DMS79 (cell line): ENCODE measurements around the gene TERB1.
"Not testable (repeated sequence)": the region's sequence is repeated elsewhere in the genome, so short reads cannot be mapped to it uniquely, and the experiment has no call there.

Source experiments
- DNase-seq: peaks from one replicate; lab custom pipeline; 2025; lab: John Stamatoyannopoulos, UW

TERB1 gene

GRCh38 chr16:66830422-66831404 lies 29.3 kb upstream of the TERB1 start, which contains the start of gene NAE1:
TSS of gene NAE1 (minus strand) at chr16:66830976. CDS start at chr16:66830899, 77 bp downstream.
- DNase-seq = peak; percentile 11

GRCh38 chr16:66824006-66824405 lies 22.6 kb upstream of the TERB1 start:
- no peak for DNase-seq

- DNase-seq = no peak
Measured at GRCh38 chr16:66814734-66815133, 13.3 kb upstream of the TERB1 start.

GRCh38 chr16:66811043-66811442 lies 9.7 kb upstream of the TERB1 start:
- no peak for DNase-seq

GRCh38 chr16:66810391-66810790 lies 9.0 kb upstream of the TERB1 start:
- DNase-seq = no peak

GRCh38 chr16:66809765-66810164 lies 8.4 kb upstream of the TERB1 start:
- DNase-seq = no peak

GRCh38 chr16:66802159-66802558 lies 775 bp upstream of the TERB1 start:
- no peak for DNase-seq

DNA sequence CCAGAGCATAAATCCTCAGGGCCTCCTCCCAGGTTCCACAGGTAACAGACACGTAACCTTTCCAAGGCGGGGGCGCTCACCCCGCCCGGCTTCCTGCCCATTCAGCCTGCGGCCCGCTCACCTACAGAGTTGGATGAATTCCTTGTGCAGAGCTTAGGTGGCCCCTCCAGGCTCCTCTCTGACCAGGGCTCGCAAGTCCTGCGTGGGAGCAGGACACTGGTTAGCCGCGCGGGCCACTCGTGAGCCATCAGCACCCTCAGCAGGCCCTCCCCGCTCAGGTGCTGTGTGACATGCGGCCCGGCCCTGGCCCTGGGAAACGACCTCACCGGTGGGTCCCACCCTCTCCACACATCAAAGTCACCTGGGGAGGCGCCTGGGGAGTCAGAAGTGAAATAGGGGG lies 528 bp downstream of the TERB1 start:
- DNase-seq = no peak

DNA sequence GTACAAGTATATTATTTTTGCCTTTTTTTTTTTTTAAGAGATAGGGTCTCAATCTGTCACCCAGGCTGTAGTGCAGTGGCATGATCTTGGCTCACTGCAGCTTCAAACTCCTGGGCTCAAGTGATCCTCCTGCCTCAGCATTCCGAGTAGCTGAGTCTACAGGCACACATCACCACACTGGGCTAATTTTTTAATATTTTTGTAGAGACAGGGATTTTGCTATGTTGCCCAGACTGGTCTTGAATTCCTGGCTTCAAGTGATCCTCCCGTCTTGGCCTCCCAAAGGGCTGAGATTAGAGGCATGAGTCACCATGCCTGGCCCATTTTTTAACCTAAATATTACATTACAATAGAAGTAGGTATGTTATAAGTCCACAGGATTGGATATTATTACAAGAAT lies 3.2 kb downstream of the TERB1 start:
- no peak for DNase-seq

DNA sequence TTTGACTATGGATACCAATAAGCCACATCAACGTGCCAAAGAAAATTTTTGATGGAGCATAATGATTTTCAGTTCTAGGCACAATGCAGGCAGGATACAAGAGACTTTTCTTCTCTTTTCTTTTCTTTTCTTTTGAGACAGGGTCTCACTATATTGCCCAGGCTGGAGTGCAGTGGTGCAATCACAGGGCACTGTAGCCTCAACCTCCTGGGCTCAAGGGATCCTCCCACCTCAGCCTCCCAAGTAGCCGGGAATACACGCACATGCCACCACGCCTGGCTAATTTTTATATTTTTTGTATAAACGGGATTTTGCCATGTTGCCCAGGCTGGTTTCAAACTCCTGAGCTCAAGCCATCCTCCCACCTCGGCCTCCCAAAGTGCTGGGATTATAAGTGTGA lies 7.4 kb downstream of the TERB1 start:
- not testable (repeated sequence) for DNase-seq

- no peak for DNase-seq
Measured at GRCh38 chr16:66790130-66790733, 11.2 kb downstream of the TERB1 start.

- DNase-seq = no peak
Measured at GRCh38 chr16:66787427-66787826, 14.0 kb downstream of the TERB1 start.

- DNase-seq = no peak
Measured at GRCh38 chr16:66786551-66786950, 14.8 kb downstream of the TERB1 start.

DNA sequence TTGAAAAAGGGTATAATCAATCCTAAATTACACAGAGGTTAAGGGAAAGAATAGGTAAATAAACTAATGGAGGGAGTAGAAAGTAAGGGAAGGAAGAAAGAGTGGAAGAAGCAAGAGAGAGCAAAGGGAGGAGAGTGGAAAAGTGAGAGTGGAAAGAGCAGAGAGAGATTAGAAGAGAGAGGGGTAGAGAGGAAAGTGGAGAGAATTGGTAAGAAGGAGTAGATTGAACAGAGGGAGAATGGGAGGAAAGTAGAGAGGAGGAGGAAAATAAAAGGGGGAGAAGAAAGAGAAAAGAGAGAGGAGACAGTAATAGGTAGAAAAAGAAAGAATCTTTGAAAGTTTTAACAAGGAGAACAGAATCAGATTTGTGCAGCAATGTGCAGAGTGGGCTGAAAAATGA lies 24.9 kb downstream of the TERB1 start:
- no peak for DNase-seq

DNA sequence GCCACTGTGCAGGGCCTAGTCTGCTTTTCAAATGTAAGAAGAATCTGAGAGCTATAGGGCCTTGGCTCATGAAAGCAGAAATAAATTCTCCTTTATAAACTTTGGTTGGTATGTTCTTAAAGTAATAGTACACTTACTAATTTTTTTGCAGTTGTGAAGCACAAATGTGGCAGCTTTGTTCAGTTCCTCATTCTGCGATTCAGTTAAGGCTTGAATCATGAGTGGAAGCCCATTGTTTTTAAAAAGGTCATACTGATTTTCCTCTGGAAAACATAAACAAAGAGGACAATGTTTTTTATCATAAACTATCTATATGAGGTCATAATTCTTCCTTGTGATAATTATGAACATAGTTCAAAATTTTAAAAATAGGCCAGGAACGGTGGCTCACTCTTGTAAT lies 26.4 kb downstream of the TERB1 start:
- DNase-seq = no peak

DNA sequence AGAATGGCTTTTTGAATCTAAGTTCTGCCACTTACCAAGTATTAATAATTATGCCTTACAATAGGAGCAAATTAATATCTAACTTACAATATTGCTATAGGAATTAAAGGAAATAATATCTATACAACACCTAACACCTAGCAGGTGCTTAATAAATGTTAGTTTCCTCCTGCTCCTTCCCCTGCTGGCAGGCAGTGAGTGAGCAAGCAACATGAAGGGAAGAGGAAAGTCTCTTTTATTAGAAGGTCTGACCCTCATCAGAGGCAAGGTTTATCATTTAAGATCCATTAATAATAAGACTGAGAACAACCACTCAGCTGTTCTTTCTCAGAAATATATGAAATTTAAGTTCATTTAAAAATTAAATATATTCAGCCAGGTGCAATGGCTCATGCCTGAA lies 43.3 kb downstream of the TERB1 start:
- no peak for DNase-seq

- DNase-seq = no peak
Measured at GRCh38 chr16:66754819-66755218, 46.6 kb downstream of the TERB1 start.

DNA sequence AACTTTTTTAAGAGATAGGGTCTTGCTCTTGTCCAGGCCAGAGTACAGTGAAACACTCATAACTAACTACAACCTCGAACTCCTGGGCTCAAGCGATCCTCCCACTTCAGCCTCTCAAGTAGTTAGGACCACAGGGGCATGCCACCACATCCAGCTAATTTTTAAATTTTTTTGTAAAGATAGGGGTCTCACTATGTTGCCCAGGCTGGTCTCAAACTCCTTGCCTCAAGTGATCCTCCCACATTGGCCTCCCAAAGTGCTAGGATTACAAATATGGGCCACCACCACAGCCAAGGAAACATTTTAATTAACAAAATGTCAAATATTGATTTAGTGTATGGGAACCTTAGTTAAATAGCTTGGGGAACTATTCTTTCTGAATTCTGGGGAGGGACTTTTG lies 47.2 kb downstream of the TERB1 start:
- DNase-seq = no peak

GRCh38 chr16:66752958-66753357 lies 48.4 kb downstream of the TERB1 start:
- no peak for DNase-seq

DNA sequence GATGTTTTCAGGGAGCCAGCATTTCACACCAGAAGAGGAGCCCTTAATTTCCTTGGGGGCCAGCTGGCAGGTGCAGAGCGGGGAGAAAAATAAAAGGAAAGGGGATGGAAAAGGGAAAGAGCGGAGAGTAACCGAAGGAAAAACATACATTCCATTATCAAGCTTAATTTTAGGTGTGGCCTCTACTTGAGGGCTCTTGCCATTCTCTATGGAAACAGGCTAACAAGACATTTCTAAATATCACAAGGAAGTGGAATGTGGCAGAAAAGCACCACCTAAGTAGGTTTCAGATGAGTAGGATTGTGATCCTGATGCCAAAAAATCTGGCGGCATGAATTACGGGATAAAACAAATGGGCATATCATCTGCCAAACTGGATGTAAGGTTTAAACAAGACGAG lies 49.0 kb downstream of the TERB1 start:
- peak; percentile 22 for DNase-seq

- no peak for DNase-seq
Measured at GRCh38 chr16:66751992-66752322, 49.4 kb downstream of the TERB1 start.

- DNase-seq = peak; percentile 14
Measured at GRCh38 chr16:66751303-66751991, 49.9 kb downstream of the TERB1 start, which contains the start of gene DYNC1LI2. TSS of gene DYNC1LI2 (minus strand) at chr16:66751609. CDS start at chr16:66751591, 18 bp downstream.

DNA sequence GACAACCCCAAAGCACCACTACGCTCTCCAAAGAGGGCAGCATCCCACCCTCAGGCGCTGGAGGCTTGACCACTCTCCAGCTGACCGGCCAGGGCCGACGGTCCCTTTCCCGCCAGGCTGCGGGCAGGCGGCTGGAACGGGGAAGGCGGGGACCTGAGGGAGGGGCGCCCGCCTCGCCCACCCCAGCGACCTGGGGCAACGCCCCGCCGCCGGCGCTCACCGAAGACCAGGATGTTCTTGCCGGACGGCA lies 50.4 kb downstream of the TERB1 start:
- no peak for DNase-seq
